ENCODE data around the gene SLFN14.
A peak's percentile ranks its signal among the peaks of the same experiment; 100 is the strongest.

Gene SLFN14

DNA sequence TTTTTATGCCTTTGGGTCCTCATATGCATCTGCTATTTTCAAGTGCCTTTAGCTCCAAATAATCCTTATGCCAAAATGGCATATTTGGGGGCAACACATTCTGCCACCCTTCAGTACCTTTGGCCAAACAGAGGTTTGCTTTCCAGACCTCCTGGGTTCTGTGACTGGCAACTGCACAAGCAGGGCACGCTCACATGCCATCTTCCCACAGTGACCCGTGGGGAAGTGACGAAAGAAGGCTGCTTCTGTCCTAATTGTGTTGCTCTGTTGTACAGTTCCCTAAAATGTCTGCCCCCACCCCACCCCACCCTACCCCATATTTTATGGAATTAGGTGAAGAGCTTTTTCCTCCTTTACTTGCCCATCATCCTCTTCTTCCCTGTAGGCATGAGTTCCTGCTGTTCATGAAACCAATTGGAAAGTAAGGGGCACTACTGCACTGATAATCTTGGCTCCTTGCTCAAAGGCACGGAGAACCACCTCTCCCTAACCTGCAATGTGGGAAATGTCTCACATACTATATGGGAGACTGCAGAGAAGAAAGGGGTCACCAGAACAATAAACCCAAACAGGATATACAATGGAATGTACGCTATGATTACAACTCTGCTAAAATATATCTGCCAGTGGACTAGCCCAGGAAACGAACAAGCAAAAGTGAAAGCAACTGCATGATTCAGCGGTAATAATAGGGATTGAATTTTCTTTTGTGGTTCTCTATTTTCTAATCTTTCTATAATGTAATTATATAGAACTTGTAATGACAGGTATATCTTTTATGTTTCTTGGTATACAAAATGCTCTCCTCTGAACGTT, 19.8 kb downstream of the SLFN14 start:
- H3K27ac ChIP-seq (replicated peaks; ENCODE audit: low read length) = no peak overlapping the region
- H3K9ac ChIP-seq (ENCODE audit: low read depth, low read length, poor library complexity) = no peak overlapping the region
- no peak overlapping the region for H4K8ac ChIP-seq (ENCODE audit: low read depth, low read length)
- H3K23ac ChIP-seq (ENCODE audit: low read depth, low read length, poor library complexity) = no peak overlapping the region
- no peak overlapping the region for H2BK5ac ChIP-seq (ENCODE audit: low read length)
- H3K4me3 ChIP-seq (ENCODE audit: low read length in 2 of 2) = no peak overlapping the region
- H2BK120ac ChIP-seq (ENCODE audit: low read depth, low read length) = no peak overlapping the region
- H2BK12ac ChIP-seq (ENCODE audit: low read length) = no peak overlapping the region
- no peak overlapping the region for H2BK15ac ChIP-seq (ENCODE audit: low read length)
- no peaks in the 10 kb centered on the region for H3K79me1 ChIP-seq (ENCODE audit: low read depth, low read length)
- H3K14ac ChIP-seq (ENCODE audit: low read length) = no peak overlapping the region
- H4K91ac ChIP-seq (ENCODE audit: low read depth, low read length, poor library complexity) = no peak overlapping the region
- H3K18ac ChIP-seq (ENCODE audit: low read length) = no peak overlapping the region
- no peak for DNase-seq (ENCODE audit: low spot score)
- H2AFZ ChIP-seq (ENCODE audit: low read length) = no peak overlapping the region
- no peaks in the 10 kb centered on the region for H3K4me1 ChIP-seq (ENCODE audit: control insufficient read depth in 2 of 2, insufficient read depth in 1 of 2, low read depth in 1 of 2, low read length in 2 of 2)
- H2AK5ac ChIP-seq (ENCODE audit: low read depth, low read length) = no peak overlapping the region
- peaks cover 0 to 40% (median 0%) of the 10 kb centered on the region in 3 experiments for H3K27me3 ChIP-seq (ENCODE audit: control insufficient read depth in 3 of 3, insufficient read depth in 3 of 3, low read depth in 1 of 3, low read length in 3 of 3)
- no peaks in the 10 kb centered on the region for H3K36me3 ChIP-seq (replicated peaks in 1 of 2; ENCODE audit: control insufficient read depth in 2 of 2, insufficient read depth in 2 of 2, low read length in 2 of 2)
- no peaks in the 10 kb centered on the region for H3K9me3 ChIP-seq (replicated peaks in 1 of 2; ENCODE audit: control insufficient read depth in 2 of 2, insufficient read depth in 1 of 2, low read depth in 1 of 2, low read length in 2 of 2)
- no peak overlapping the region for H3K4ac ChIP-seq (ENCODE audit: low read length)
- no peak overlapping the region for H3K4me2 ChIP-seq (ENCODE audit: insufficient read depth, low read length, poor library complexity, severe bottlenecking)
- no CpG with 5 or more reads among the region's 8 CpGs for WGBS, 2 donors (ENCODE audit: extremely low coverage in 2 of 2, insufficient read length in 2 of 2, insufficient replicate concordance in 1 of 2)

DNA sequence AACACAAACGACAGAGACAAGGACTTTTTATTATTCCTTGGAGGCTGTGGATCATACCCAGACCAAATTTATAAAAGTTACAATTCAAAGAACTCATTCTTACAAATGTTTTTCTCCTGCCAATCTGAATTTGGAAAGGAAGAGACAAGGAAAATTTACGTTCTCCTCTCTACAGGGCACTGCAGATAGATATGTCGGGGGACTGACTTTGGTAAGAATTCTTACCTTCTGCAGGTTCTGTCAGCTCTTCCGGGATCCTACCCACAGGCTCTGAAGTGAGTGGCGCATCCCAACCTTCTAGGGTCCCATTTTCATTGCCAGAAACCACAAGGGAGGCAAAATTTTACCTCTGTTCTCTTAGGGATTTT, 21.0 kb downstream of the SLFN14 start:
- no peak overlapping the region for H2BK5ac ChIP-seq (ENCODE audit: low read length)

GRCh38 chr17:35537601-35538141, 22.9 kb downstream of the SLFN14 start, which contains the start of gene SLFN12L:
Gene SLFN12L, minus strand, starts transcription at chr17:35537678. Its CDS starts 15,314 bp downstream, at chr17:35522364.
- Histone ChIP-seq H3K27ac (replicated peaks; ENCODE audit: low read length) (no peak within 1 kb of the TSS), H3K9ac (ENCODE audit: low read depth, low read length, poor library complexity) (no peak within 1 kb of the TSS), H2BK15ac (ENCODE audit: low read length) (peak within 1 kb of the TSS; percentile 21), H3K4me1 (ENCODE audit: control insufficient read depth in 2 of 2, insufficient read depth in 1 of 2, low read depth in 1 of 2, low read length in 2 of 2) (no peaks in the 10 kb centered on the region), H2BK12ac (ENCODE audit: low read length) (no peak within 1 kb of the TSS), H3K18ac (ENCODE audit: low read length) (no peak within 1 kb of the TSS), H3K4me2 (ENCODE audit: insufficient read depth, low read length, poor library complexity, severe bottlenecking) (no peak within 1 kb of the TSS), H4K8ac (ENCODE audit: low read depth, low read length) (no peak within 1 kb of the TSS), H4K91ac (ENCODE audit: low read depth, low read length, poor library complexity) (no peak within 1 kb of the TSS), H2BK5ac (ENCODE audit: low read length) (no peak within 1 kb of the TSS), H3K4ac (ENCODE audit: low read length) (no peak within 1 kb of the TSS), H2AK5ac (ENCODE audit: low read depth, low read length) (no peak within 1 kb of the TSS), H3K14ac (ENCODE audit: low read length) (no peak within 1 kb of the TSS), H3K36me3 (replicated peaks in 1 of 2; ENCODE audit: control insufficient read depth in 2 of 2, insufficient read depth in 2 of 2, low read length in 2 of 2) (no peaks in the 10 kb centered on the region), H3K9me3 (replicated peaks in 1 of 2; ENCODE audit: control insufficient read depth in 2 of 2, insufficient read depth in 1 of 2, low read depth in 1 of 2, low read length in 2 of 2) (no peaks in the 10 kb centered on the region), H2BK120ac (ENCODE audit: low read depth, low read length) (no peak within 1 kb of the TSS), H3K23ac (ENCODE audit: low read depth, low read length, poor library complexity) (no peak within 1 kb of the TSS), H2AFZ (ENCODE audit: low read length) (no peak within 1 kb of the TSS), H3K4me3 (ENCODE audit: low read length in 2 of 2) (no peak within 1 kb of the TSS), H3K79me1 (ENCODE audit: low read depth, low read length) (no peaks in the 10 kb centered on the region), H3K27me3 (ENCODE audit: control insufficient read depth in 3 of 3, insufficient read depth in 3 of 3, low read depth in 1 of 3, low read length in 3 of 3) (peaks cover 0 to 27% (median 0%) of the 10 kb centered on the region in 3 experiments)
- no peak for DNase-seq (ENCODE audit: low spot score)
- no CpG with 5 or more reads among the region's 2 CpGs for WGBS, 2 donors (ENCODE audit: extremely low coverage in 2 of 2, insufficient read length in 2 of 2, insufficient replicate concordance in 1 of 2)

More for the DNA sequence above, 21.0 kb downstream of the SLFN14 start:
- H3K36me3 ChIP-seq (replicated peaks in 1 of 2; ENCODE audit: control insufficient read depth in 2 of 2, insufficient read depth in 2 of 2, low read length in 2 of 2) = no peaks in the 10 kb centered on the region
- no peak overlapping the region for H4K8ac ChIP-seq (ENCODE audit: low read depth, low read length)
- no peaks in the 10 kb centered on the region for H3K9me3 ChIP-seq (replicated peaks in 1 of 2; ENCODE audit: control insufficient read depth in 2 of 2, insufficient read depth in 1 of 2, low read depth in 1 of 2, low read length in 2 of 2)
- H2BK15ac ChIP-seq (ENCODE audit: low read length) = no peak overlapping the region
- H2AFZ ChIP-seq (ENCODE audit: low read length) = peak overlapping the region; percentile 54
- H3K14ac ChIP-seq (ENCODE audit: low read length) = no peak overlapping the region
- no peak overlapping the region for H2AK5ac ChIP-seq (ENCODE audit: low read depth, low read length)
- no peak overlapping the region for H2BK120ac ChIP-seq (ENCODE audit: low read depth, low read length)
- DNase-seq (ENCODE audit: low spot score) = no peak
- no peaks in the 10 kb centered on the region for H3K4me1 ChIP-seq (ENCODE audit: control insufficient read depth in 2 of 2, insufficient read depth in 1 of 2, low read depth in 1 of 2, low read length in 2 of 2)
- no peak overlapping the region for H3K4me3 ChIP-seq (ENCODE audit: low read length in 2 of 2)
- no peak overlapping the region for H3K18ac ChIP-seq (ENCODE audit: low read length)
- H3K27ac ChIP-seq (replicated peaks; ENCODE audit: low read length) = no peak overlapping the region
- no peak overlapping the region for H3K9ac ChIP-seq (ENCODE audit: low read depth, low read length, poor library complexity)
- no peak overlapping the region for H3K23ac ChIP-seq (ENCODE audit: low read depth, low read length, poor library complexity)
- no peak overlapping the region for H4K91ac ChIP-seq (ENCODE audit: low read depth, low read length, poor library complexity)
- no peaks in the 10 kb centered on the region for H3K79me1 ChIP-seq (ENCODE audit: low read depth, low read length)
- no peak overlapping the region for H2BK12ac ChIP-seq (ENCODE audit: low read length)
- no CpG with 5 or more reads among the region's 5 CpGs for WGBS, 2 donors (ENCODE audit: extremely low coverage in 2 of 2, insufficient read length in 2 of 2, insufficient replicate concordance in 1 of 2)
- H3K4ac ChIP-seq (ENCODE audit: low read length) = no peak overlapping the region
- H3K27me3 ChIP-seq (ENCODE audit: control insufficient read depth in 3 of 3, insufficient read depth in 3 of 3, low read depth in 1 of 3, low read length in 3 of 3) = peaks cover 0 to 37% (median 0%) of the 10 kb centered on the region in 3 experiments
- H3K4me2 ChIP-seq (ENCODE audit: insufficient read depth, low read length, poor library complexity, severe bottlenecking) = no peak overlapping the region

DNA sequence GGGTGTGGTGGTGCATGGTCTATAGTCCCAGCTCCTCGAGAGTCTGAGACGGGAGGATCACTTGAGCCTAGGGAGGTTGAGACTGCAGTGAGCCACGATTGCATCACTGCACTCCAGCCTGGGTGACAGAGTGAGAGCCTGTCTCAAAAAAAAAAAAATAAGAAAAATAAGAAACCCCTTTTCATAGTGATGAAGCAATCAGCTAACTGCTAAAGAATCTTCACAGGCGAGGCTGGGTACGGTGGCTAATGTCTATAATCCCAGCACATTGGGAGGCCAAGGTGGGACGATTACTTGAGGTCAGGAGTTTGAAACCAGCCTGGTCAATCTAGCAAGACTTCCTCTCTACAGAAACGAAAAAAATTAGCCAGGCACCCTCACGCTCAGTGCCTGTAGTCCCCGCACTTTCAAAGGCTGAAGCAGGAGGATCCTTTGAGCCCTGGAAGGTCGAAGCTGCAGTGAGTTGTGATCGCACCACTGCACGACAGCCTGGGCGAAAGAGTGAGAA, 23.9 kb downstream of the SLFN14 start:
- no peak overlapping the region for H3K14ac ChIP-seq (ENCODE audit: low read length)
- no peaks in the 10 kb centered on the region for H3K4me1 ChIP-seq (ENCODE audit: control insufficient read depth in 2 of 2, insufficient read depth in 1 of 2, low read depth in 1 of 2, low read length in 2 of 2)
- DNase-seq (ENCODE audit: low spot score) = no peak
- H4K91ac ChIP-seq (ENCODE audit: low read depth, low read length, poor library complexity) = no peak overlapping the region
- H2BK15ac ChIP-seq (ENCODE audit: low read length) = peak overlapping the region; percentile 21
- no peak overlapping the region for H3K4me2 ChIP-seq (ENCODE audit: insufficient read depth, low read length, poor library complexity, severe bottlenecking)
- H2BK120ac ChIP-seq (ENCODE audit: low read depth, low read length) = no peak overlapping the region
- no peak overlapping the region for H3K4me3 ChIP-seq (ENCODE audit: low read length in 2 of 2)
- WGBS, 2 donors (ENCODE audit: extremely low coverage in 2 of 2, insufficient read length in 2 of 2, insufficient replicate concordance in 1 of 2) = no CpG with 5 or more reads among the region's 13 CpGs
- H3K9ac ChIP-seq (ENCODE audit: low read depth, low read length, poor library complexity) = no peak overlapping the region
- no peaks in the 10 kb centered on the region for H3K36me3 ChIP-seq (replicated peaks in 1 of 2; ENCODE audit: control insufficient read depth in 2 of 2, insufficient read depth in 2 of 2, low read length in 2 of 2)
- H3K27ac ChIP-seq (replicated peaks; ENCODE audit: low read length) = no peak overlapping the region
- no peaks in the 10 kb centered on the region for H3K9me3 ChIP-seq (replicated peaks in 1 of 2; ENCODE audit: control insufficient read depth in 2 of 2, insufficient read depth in 1 of 2, low read depth in 1 of 2, low read length in 2 of 2)
- H3K27me3 ChIP-seq (ENCODE audit: control insufficient read depth in 3 of 3, insufficient read depth in 3 of 3, low read depth in 1 of 3, low read length in 3 of 3) = peaks cover 0 to 27% (median 0%) of the 10 kb centered on the region in 3 experiments
- no peak overlapping the region for H2BK12ac ChIP-seq (ENCODE audit: low read length)
- no peak overlapping the region for H4K8ac ChIP-seq (ENCODE audit: low read depth, low read length)
- H2AFZ ChIP-seq (ENCODE audit: low read length) = no peak overlapping the region
- no peak overlapping the region for H3K18ac ChIP-seq (ENCODE audit: low read length)
- no peak overlapping the region for H3K23ac ChIP-seq (ENCODE audit: low read depth, low read length, poor library complexity)
- no peak overlapping the region for H3K4ac ChIP-seq (ENCODE audit: low read length)
- H2BK5ac ChIP-seq (ENCODE audit: low read length) = no peak overlapping the region
- H2AK5ac ChIP-seq (ENCODE audit: low read depth, low read length) = no peak overlapping the region
- no peaks in the 10 kb centered on the region for H3K79me1 ChIP-seq (ENCODE audit: low read depth, low read length)

Measured in neuronal stem cell (in vitro differentiated cells).